MM.1S (cell line): ENCODE measurements around the gene ADGRD1.

ENCODE experiments used
- DNase-seq: peaks from one replicate; pipeline ENCODE4 v3.0.0-alpha.2; 2015
- H2AFZ ChIP-seq: fragments of 300-600 bp; sonication (generic); 2 replicates; pipeline ENCODE4 v1.6.0; 2016; ENCODE audit warnings: antibody characterized with exemption, low read length
- H3F3A ChIP-seq: fragments of 300-600 bp; sonication (generic); 2 replicates; pipeline ENCODE4 v1.6.1; 2016; ENCODE audit warnings: mild to moderate bottlenecking, antibody characterized with exemption, low read length, moderate library complexity, mixed read lengths; ENCODE audit not compliant: insufficient read depth
- H3K27ac ChIP-seq: fragments of 300-600 bp; sonication (generic); 2 replicates; pipeline ENCODE4 v1.5.1; 2016; ENCODE audit warnings: mild to moderate bottlenecking, low read length
- H3K27me3 ChIP-seq: fragments of 300-600 bp; sonication (generic); replicated peaks from 2 replicates; pipeline ENCODE4 v1.6.0; 2016; ENCODE audit warnings: low read length; ENCODE audit not compliant: insufficient read depth
- H3K36me3 ChIP-seq: fragments of 300-600 bp; sonication (generic); replicated peaks from 2 replicates; pipeline ENCODE4 v1.6.1; 2016; ENCODE audit warnings: mild to moderate bottlenecking, low read length, mixed read lengths; ENCODE audit not compliant: insufficient read depth
- H3K4me1 ChIP-seq: fragments of 300-600 bp; sonication (generic); 2 replicates; pipeline ENCODE4 v1.6.1; 2016; ENCODE audit warnings: low read length, mixed read lengths
- H3K4me2 ChIP-seq: fragments of 300-600 bp; sonication (generic); 2 replicates; pipeline ENCODE4 v1.6.0; 2016; ENCODE audit warnings: low read depth, low read length
- H3K4me3 ChIP-seq: fragments of 300-600 bp; sonication (generic); 2 replicates; pipeline ENCODE4 v1.5.1; 2016; ENCODE audit warnings: low read length, mixed read lengths
- H3K79me2 ChIP-seq: fragments of 300-600 bp; sonication (generic); 2 replicates; pipeline ENCODE4 v1.6.1; 2016; ENCODE audit warnings: mixed run types, low read length, mixed read lengths
- H3K9ac ChIP-seq: fragments of 300-600 bp; sonication (generic); 2 replicates; pipeline ENCODE4 v1.6.1; 2016; ENCODE audit warnings: low read length, mixed read lengths
- H3K9me2 ChIP-seq: fragments of 300-600 bp; sonication (generic); replicated peaks from 2 replicates; pipeline ENCODE4 v1.6.1; 2016; ENCODE audit warnings: mild to moderate bottlenecking, low read length, mixed read lengths; ENCODE audit not compliant: insufficient read depth
- H3K9me3 ChIP-seq: fragments of 300-600 bp; sonication (generic); replicated peaks from 2 replicates; pipeline ENCODE4 v1.6.1; 2016; ENCODE audit warnings: mild to moderate bottlenecking, low read length, mixed read lengths; ENCODE audit not compliant: insufficient read depth
- H4K20me1 ChIP-seq: fragments of 300-600 bp; sonication (generic); 2 replicates; pipeline ENCODE4 v1.6.1; 2016; ENCODE audit warnings: mild to moderate bottlenecking, low read length, moderate library complexity, mixed read lengths; ENCODE audit not compliant: insufficient read depth
- CTCF ChIP-seq: fragments of 300-600 bp; sonication (generic); IDR thresholded peaks from 2 replicates; pipeline ENCODE4 v1.5.1; 2016; ENCODE audit warnings: antibody characterized with exemption, low read length, mixed read lengths
- EZH2 ChIP-seq: fragments of 300-600 bp; sonication (generic); optimal IDR thresholded peaks from 2 replicates; pipeline ENCODE3; 2017; ENCODE audit warnings: low read depth, mild to moderate bottlenecking, antibody characterized with exemption, low read length, mixed read lengths
- EZH2phosphoT487 ChIP-seq: fragments of 300-600 bp; sonication (generic); IDR thresholded peaks from 2 replicates; pipeline ENCODE4 v1.6.1; 2018; ENCODE audit warnings: antibody characterized with exemption, low read length

Gene ADGRD1

DNA sequence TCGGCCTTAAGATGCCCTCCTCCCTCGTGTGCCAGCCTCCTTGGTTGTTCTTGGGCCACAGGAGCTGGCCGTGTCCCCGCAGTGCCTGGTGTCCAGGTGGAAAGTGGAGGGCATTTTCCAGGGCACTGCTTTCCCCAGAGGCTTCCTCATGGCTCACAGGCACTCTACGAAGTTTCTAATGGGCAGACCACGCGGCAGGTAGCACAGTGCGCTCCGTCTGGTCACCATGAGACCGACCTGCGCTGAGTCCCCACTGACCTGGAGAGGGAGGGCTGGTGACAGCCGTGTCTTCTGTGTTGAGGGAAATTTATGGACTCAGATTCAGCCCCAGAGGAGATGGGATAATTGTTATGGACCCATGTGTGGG, 186.3 kb downstream of the ADGRD1 start:
- Histone ChIP-seq H3K4me3 (no peak overlapping the region), H3K4me1 (no peaks in the 10 kb centered on the region), H3K27ac (no peak overlapping the region), H3K4me2 (no peak overlapping the region), H3K36me3 (no peaks in the 10 kb centered on the region), H3K9me2 (no peaks in the 10 kb centered on the region), H3K27me3 (peaks cover 11% of the 10 kb centered on the region; the same call in 1 of the 2 replicates), H3K9me3 (no peaks in the 10 kb centered on the region), H3K9ac (no peak overlapping the region), H4K20me1 (no peaks in the 10 kb centered on the region), H3K79me2 (no peaks in the 10 kb centered on the region), H2AFZ (no peak overlapping the region), H3F3A (no peaks in the 10 kb centered on the region)
- DNase-seq, result no peak
- TF ChIP-seq CTCF, result no peak
- TF ChIP-seq EZH2, result no peak
- no peak for TF ChIP-seq EZH2phosphoT487

- Histone ChIP-seq H3K9me3 (no peaks in the 10 kb centered on the region), H3K9ac (no peak overlapping the region), H3K79me2 (no peaks in the 10 kb centered on the region), H2AFZ (no peak overlapping the region), H4K20me1 (no peaks in the 10 kb centered on the region), H3K4me1 (no peaks in the 10 kb centered on the region), H3K9me2 (no peaks in the 10 kb centered on the region), H3K36me3 (no peaks in the 10 kb centered on the region), H3K4me2 (no peak overlapping the region), H3F3A (no peaks in the 10 kb centered on the region), H3K4me3 (no peak overlapping the region), H3K27me3 (peaks cover 11% of the 10 kb centered on the region; the same call in 1 of the 2 replicates), H3K27ac (no peak overlapping the region)
- TF ChIP-seq CTCF, result no peak
- TF ChIP-seq EZH2phosphoT487, result no peak
- no peak for TF ChIP-seq EZH2
- no peak for DNase-seq
Observed at GRCh38 chr12:131140697-131141096, 187.0 kb downstream of the ADGRD1 start.

DNA sequence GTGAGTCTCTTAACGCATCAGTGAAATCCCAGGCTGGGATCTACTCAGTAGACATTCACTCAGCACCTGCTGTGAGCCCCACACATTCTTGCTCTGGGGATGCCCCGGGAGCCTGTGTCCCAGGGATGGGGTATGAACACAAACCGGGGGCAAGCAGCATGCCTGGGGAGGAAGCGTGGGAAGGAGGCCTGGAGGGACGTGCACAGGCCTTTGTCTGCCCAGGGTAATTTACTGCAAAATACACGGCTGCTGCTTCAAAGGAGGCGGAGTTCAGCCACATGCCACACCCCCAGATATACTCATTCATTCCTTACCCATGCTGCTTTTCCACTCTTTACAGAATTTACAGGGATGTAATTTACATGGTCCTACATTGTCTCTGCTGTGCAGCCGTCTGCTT, 187.8 kb downstream of the ADGRD1 start:
- no peak overlapping the region for H2AFZ ChIP-seq
- H3K4me2 ChIP-seq, result no peak overlapping the region
- H3K9me2 ChIP-seq, result no peaks in the 10 kb centered on the region
- TF ChIP-seq CTCF (no peak), EZH2 (no peak), EZH2phosphoT487 (no peak)
- no peak for DNase-seq
- no peaks in the 10 kb centered on the region for H3F3A ChIP-seq
- H4K20me1 ChIP-seq, result no peaks in the 10 kb centered on the region
- H3K27me3 ChIP-seq, result peaks cover 11% of the 10 kb centered on the region; the same call in 1 of the 2 replicates
- no peaks in the 10 kb centered on the region for H3K79me2 ChIP-seq
- no peak overlapping the region for H3K4me3 ChIP-seq
- H3K36me3 ChIP-seq, result no peaks in the 10 kb centered on the region
- no peaks in the 10 kb centered on the region for H3K4me1 ChIP-seq
- no peak overlapping the region for H3K27ac ChIP-seq
- H3K9me3 ChIP-seq, result no peaks in the 10 kb centered on the region
- no peak overlapping the region for H3K9ac ChIP-seq
